Lung (tissue), 12 donors: ENCODE results near the gene NSG2. TPM values are rescaled to one million over a fixed set of nuclear protein-coding genes. Genes with fewer than 3 reads are reported as not detected.
A peak's percentile ranks its signal among the peaks of the same experiment; 100 is the strongest.

Experiments used
- ATAC-seq: fragments of 200-7000 bp; cut with Tn5 transposase; one replicate; pipeline ENCODE4 v1.9.1; 2020; ENCODE audit warnings: moderate number of reproducible peaks; ENCODE audit not compliant: insufficient read depth, low FRiP score
- DNase-seq, 3 donors: peaks; one replicate each; pipeline ENCODE4 v3.0.0-alpha.2; 2013 to 2017
- H3K27ac ChIP-seq, 2 donors: one replicate each; pipeline ENCODE4 v1.5.1; 2013; ENCODE audit warnings: mild to moderate bottlenecking in 2 of 2, moderate library complexity in 2 of 2, control low read depth in 1 of 2, inconsistent platforms in 1 of 2, low read depth in 1 of 2, low read length in 1 of 2
- H3K27me3 ChIP-seq, 3 donors: one replicate each; pipeline ENCODE4 v1.5.1; 2013; ENCODE audit warnings: low read length in 2 of 3; ENCODE audit not compliant: control insufficient read depth in 3 of 3, insufficient read depth in 3 of 3
- H3K36me3 ChIP-seq, 4 donors: one replicate each; pipeline ENCODE4 v1.5.1; 2013; ENCODE audit warnings: low read length in 4 of 4, mild to moderate bottlenecking in 1 of 4, moderate library complexity in 1 of 4; ENCODE audit not compliant: control insufficient read depth in 4 of 4, insufficient read depth in 4 of 4
- H3K4me1 ChIP-seq, 5 donors: one replicate each; pipeline ENCODE4 v1.5.1; 2013; ENCODE audit warnings: low read length in 5 of 5, mild to moderate bottlenecking in 2 of 5, moderate library complexity in 1 of 5; ENCODE audit not compliant: control insufficient read depth in 5 of 5, insufficient read depth in 5 of 5
- H3K4me3 ChIP-seq: one replicate; pipeline ENCODE4 v1.5.1; 2013; ENCODE audit warnings: mild to moderate bottlenecking, control low read depth, moderate library complexity
- H3K9ac ChIP-seq, 2 donors: one replicate each; pipeline ENCODE4 v1.5.1; 2013; ENCODE audit warnings: low read length in 2 of 2, control low read depth in 1 of 2; ENCODE audit not compliant: insufficient read depth in 1 of 2
- H3K9me3 ChIP-seq, 4 donors: one replicate each; pipeline ENCODE4 v1.5.1; 2013; ENCODE audit warnings: low read length in 3 of 4, mild to moderate bottlenecking in 1 of 4, moderate library complexity in 1 of 4; ENCODE audit not compliant: control insufficient read depth in 4 of 4, insufficient read depth in 3 of 4
- CTCF ChIP-seq: IDR thresholded peaks from 2 replicates; pipeline ENCODE4 v1.5.1; 2012; ENCODE audit warnings: mild to moderate bottlenecking; ENCODE audit errors: control extremely low read depth, extremely low read depth
- WGBS, 2 donors: extraction: QIAGEN DNeasy Blood & Tissue Kit; methylation state at CpG; one replicate each; pipeline ENCODE4 v1.1.7; 2013; 5-methylcytosine and 5-hydroxymethylcytosine counted together
- polyA plus RNA-seq, 2 donors: library from polyadenylated mRNA; stranded (reverse); fragments of 200-250 nt; gene quantifications; one replicate each; pipeline ENCODE4 v1.2.1, GENCODE V29; 2013
- total RNA-seq, 2 donors: library from RNA; depleted of rRNA in 1 of 2; stranded (reverse); fragments of >200 nt in 1 of 2; gene quantifications; one replicate each; pipeline ENCODE4 v1.2.1, GENCODE V29; 2014 to 2021
- donor health status: control.
- donor health status: control.
- donor health status: Bipolar disorder and iron deficiency.
- donor health status: healthy.
- donor health status: DM: yes; HTN: yes; CAD: no.

Gene NSG2
- total and polyA plus RNA-seq, 4 donors: 0.13 to 1.6 (median 0.16) TPM; not detected in 1

GRCh38 chr5:174147551-174147950 lies 102.0 kb downstream of the NSG2 start:
- WGBS, 2 donors: 69 to 73% methylated on average over 2 of the region's 2 CpGs
- DNase-seq: no peak
- peaks cover 0 to 2% (median 0%) of the 10 kb centered on the region in 5 donors for H3K4me1 ChIP-seq
- H3K36me3 ChIP-seq: no peaks in the 10 kb centered on the region
- no peak for ATAC-seq
- H3K27me3 ChIP-seq: no peaks in the 10 kb centered on the region
- no peak overlapping the region for H3K4me3 ChIP-seq
- no peak for TF ChIP-seq CTCF
- H3K9ac ChIP-seq: no peak overlapping the region
- H3K27ac ChIP-seq: no peak overlapping the region
- H3K9me3 ChIP-seq: peaks cover 0 to 3% (median 0%) of the 10 kb centered on the region in 4 donors

GRCh38 chr5:174148721-174149120 lies 103.2 kb downstream of the NSG2 start:
- H3K36me3 ChIP-seq: no peaks in the 10 kb centered on the region
- ATAC-seq (no peak), DNase-seq (peak in 1 of 3 donors; percentile 10)
- no peaks in the 10 kb centered on the region for H3K27me3 ChIP-seq
- no peak for TF ChIP-seq CTCF
- H3K9ac ChIP-seq: no peak overlapping the region
- H3K27ac ChIP-seq: no peak overlapping the region
- H3K4me1 ChIP-seq: no peaks in the 10 kb centered on the region
- H3K9me3 ChIP-seq: peaks cover 0 to 3% (median 0%) of the 10 kb centered on the region in 4 donors
- no peak overlapping the region for H3K4me3 ChIP-seq
- WGBS, 2 donors: 88 to 93% methylated on average over 2 of the region's 2 CpGs

GRCh38 chr5:174149426-174149825 lies 103.9 kb downstream of the NSG2 start:
- H3K27ac ChIP-seq: no peak overlapping the region
- H3K4me1 ChIP-seq: no peaks in the 10 kb centered on the region
- TF ChIP-seq CTCF: no peak
- H3K27me3 ChIP-seq: no peaks in the 10 kb centered on the region
- WGBS, 2 donors: 77 to 87% methylated on average over 3 of the region's 3 CpGs
- no peak overlapping the region for H3K9ac ChIP-seq
- H3K9me3 ChIP-seq: peaks cover 0 to 3% (median 0%) of the 10 kb centered on the region in 4 donors
- no peaks in the 10 kb centered on the region for H3K36me3 ChIP-seq
- ATAC-seq (no peak), DNase-seq (no peak)
- H3K4me3 ChIP-seq: no peak overlapping the region

DNA sequence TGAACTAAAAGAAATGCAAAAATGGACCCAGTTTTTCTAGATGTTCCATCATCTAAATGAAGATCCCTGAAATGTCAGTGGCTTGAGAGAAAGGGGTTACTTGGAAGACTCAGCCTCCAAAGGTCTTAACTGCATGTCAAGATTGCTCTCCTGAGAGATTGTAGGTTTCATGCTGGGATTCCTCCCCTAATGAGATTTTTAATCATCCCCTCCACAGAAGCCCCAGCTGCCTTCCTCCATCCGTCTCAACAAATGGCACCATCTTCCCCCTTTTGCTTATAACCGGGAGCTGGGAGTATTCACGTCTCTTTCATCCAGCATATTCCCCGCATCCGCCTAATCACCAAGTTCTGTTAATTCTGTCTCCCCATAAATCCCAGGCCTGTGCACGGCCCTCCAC lies 104.5 kb downstream of the NSG2 start:
- no peak overlapping the region for H3K9ac ChIP-seq
- H3K4me3 ChIP-seq: no peak overlapping the region
- no peaks in the 10 kb centered on the region for H3K36me3 ChIP-seq
- 87 to 89% methylated on average over 6 of the region's 6 CpGs for WGBS, 2 donors
- no peaks in the 10 kb centered on the region for H3K27me3 ChIP-seq
- no peak overlapping the region for H3K27ac ChIP-seq
- no peaks in the 10 kb centered on the region for H3K4me1 ChIP-seq
- peaks cover 0 to 3% (median 0%) of the 10 kb centered on the region in 4 donors for H3K9me3 ChIP-seq
- ATAC-seq (no peak), DNase-seq (no peak)
- TF ChIP-seq CTCF: no peak
